Measurements from ENCODE around the gene SYNJ2. TPM values are rescaled to one million over a fixed set of nuclear protein-coding genes. Genes with fewer than 3 reads are reported as not detected.
A peak's percentile ranks its signal among the peaks of the same experiment; 100 is the strongest.

SYNJ2 gene
- total RNA-seq, 1 experiment from 2014 or later, result 24.5 TPM

GRCh38 chr6:158076548-158076947, 94.9 kb downstream of the SYNJ2 start:
- Histone ChIP-seq H2AFZ (ENCODE audit: low read length) (no peak overlapping the region), H3T11ph (ENCODE audit: low read length) (no peak overlapping the region), H2BK15ac (ENCODE audit: low read depth, low read length) (no peak overlapping the region), H4K5ac (ENCODE audit: insufficient read length, low read depth, low read length) (no peak overlapping the region), H4K20me1 (ENCODE audit: control insufficient read depth, insufficient read depth, insufficient read length) (no peaks in the 10 kb centered on the region), H3K18ac (ENCODE audit: insufficient read length, low read depth, low read length) (no peak overlapping the region), H2AK5ac (ENCODE audit: insufficient read length, low read length) (no peak overlapping the region), H2BK5ac (ENCODE audit: insufficient read length, low read length) (no peak overlapping the region), H2BK20ac (ENCODE audit: low read depth, low read length, poor library complexity, severe bottlenecking) (no peak overlapping the region), H3K23ac (ENCODE audit: insufficient read length, low read depth, low read length) (no peak overlapping the region), H3K23me2 (ENCODE audit: insufficient read length, low read depth, low read length, poor library complexity, severe bottlenecking) (no peaks in the 10 kb centered on the region), H3K4me1 (ENCODE audit: insufficient read depth, low read length) (no peaks in the 10 kb centered on the region), H3K4me2 (ENCODE audit: insufficient read depth, insufficient read length, low read length) (no peak overlapping the region), H3K56ac (ENCODE audit: insufficient read length, low read depth, low read length) (no peak overlapping the region), H3K27ac (ENCODE audit: insufficient read length, low read depth, low read length) (no peak overlapping the region), H3K79me1 (ENCODE audit: insufficient read depth, low read depth, low read length, poor library complexity, severe bottlenecking) (no peaks in the 10 kb centered on the region), H4K8ac (replicated peaks; ENCODE audit: insufficient read length, low read depth, low read length) (no peak overlapping the region), H3K4ac (ENCODE audit: low read depth, low read length) (no peak overlapping the region), H3K9ac (ENCODE audit: extremely low read depth, insufficient read length, low read length) (no peak overlapping the region), H3K79me2 (ENCODE audit: insufficient read depth, low read length) (no peaks in the 10 kb centered on the region), H2BK12ac (ENCODE audit: insufficient read length, low read depth, low read length) (no peak overlapping the region), H3K27me3 (ENCODE audit: insufficient read depth, low read length) (no peaks in the 10 kb centered on the region), H3K9me3 (ENCODE audit: control insufficient read depth, low read depth, low read length) (no peaks in the 10 kb centered on the region), H4K91ac (ENCODE audit: insufficient read length, low read depth, low read length) (no peak overlapping the region), H3K14ac (ENCODE audit: insufficient read depth, low read length) (no peak overlapping the region), H2BK120ac (ENCODE audit: low read depth, low read length, poor library complexity, severe bottlenecking) (no peak overlapping the region)
- peaks cover 3 to 4% of the 10 kb centered on the region in 2 experiments for H3K4me1 Mint-ChIP-seq
- H3K9me3 Mint-ChIP-seq, result no peaks in the 10 kb centered on the region
- no peak for TF ChIP-seq CTCF (conservative IDR thresholded peaks at IDR 0.05)
- no CpG with 5 or more reads among the region's 18 CpGs for WGBS (ENCODE audit: extremely low coverage, insufficient read length, low lambda C conversion rate)
- no peaks in the 10 kb centered on the region for H3K27me3 Mint-ChIP-seq (ENCODE audit: low read depth)
- DNase-seq, result no peak
- peak overlapping the region in 1 of 3 experiments; percentile 83; a peak in 1 of 7 replicates for H3K27ac Mint-ChIP-seq
- H3K36me3 Mint-ChIP-seq (ENCODE audit: insufficient read depth in 1 of 3, low read depth in 3 of 3), result peaks cover 10 to 71% (median 14%) of the 10 kb centered on the region in 3 experiments
- no peak overlapping the region for H3K4me3 Mint-ChIP-seq
